Activated CD4-positive, alpha-beta T cell treated with anti-CD3 and anti-CD28 coated beads, Interleukin-2, amount 50 U/mL, for 16 hours (primary cell): Measurements from ENCODE around the gene NFATC1.
"Not testable (repeated sequence)": the region's sequence is repeated elsewhere in the genome, so short reads cannot be mapped to it uniquely, and the experiment has no call there.

ENCODE experiments used
- DNase-seq: peaks from one replicate; pipeline ENCODE4 v3.0.0-alpha.2; 2020

The NFATC1 gene

DNA sequence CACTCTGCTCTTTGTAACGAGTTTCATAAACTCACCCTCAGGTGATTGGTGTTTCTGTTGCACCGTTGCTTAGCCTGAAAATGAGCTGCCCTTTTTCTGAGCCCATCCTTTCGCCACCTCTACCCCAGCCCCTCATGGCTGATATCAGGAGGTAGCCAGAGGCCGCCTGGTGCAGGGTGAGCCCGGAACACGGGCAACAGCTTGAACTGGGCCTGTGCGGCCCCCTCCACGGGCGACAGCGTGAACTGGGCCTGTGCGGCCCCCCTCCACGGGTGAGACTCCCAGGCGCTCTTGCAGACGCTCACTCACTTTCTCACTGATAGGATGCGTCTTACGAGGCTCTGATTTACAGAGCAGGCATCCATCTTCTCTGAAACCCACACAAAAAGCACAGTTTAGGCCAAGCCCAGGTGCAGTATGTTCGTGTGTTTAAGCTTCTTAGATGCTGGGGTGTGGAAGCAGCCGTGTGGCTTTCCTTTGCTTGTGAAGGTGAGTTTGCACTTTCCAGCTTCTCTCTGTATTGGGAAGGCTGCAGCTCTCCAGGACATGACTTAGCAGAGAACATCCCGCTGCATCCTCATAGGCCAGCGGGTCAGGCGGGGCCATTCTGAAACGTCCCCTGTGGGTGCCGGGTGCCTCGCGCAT, 83.5 kb downstream of the NFATC1 start:
- no peak for DNase-seq

DNA sequence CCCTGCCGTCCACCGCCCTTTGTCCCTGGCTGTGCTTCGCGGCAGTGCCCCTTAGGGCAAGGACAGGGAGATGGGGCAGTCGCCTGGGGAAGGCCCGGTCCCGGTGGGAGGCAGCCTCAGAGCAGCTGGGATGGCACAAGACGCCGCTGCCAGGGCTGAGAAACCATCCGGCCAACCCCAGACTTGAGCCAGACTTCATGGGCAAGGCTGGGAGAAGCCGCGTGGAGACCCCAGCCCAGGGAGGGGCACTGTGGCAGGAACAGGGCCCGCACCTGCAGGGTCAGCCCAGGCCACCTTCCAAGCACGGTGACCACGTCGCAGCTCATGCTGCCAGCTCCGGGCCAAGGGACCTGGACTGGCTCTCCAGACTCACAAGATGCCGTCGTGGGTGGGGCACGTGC, 84.0 kb downstream of the NFATC1 start:
- no peak for DNase-seq

DNA sequence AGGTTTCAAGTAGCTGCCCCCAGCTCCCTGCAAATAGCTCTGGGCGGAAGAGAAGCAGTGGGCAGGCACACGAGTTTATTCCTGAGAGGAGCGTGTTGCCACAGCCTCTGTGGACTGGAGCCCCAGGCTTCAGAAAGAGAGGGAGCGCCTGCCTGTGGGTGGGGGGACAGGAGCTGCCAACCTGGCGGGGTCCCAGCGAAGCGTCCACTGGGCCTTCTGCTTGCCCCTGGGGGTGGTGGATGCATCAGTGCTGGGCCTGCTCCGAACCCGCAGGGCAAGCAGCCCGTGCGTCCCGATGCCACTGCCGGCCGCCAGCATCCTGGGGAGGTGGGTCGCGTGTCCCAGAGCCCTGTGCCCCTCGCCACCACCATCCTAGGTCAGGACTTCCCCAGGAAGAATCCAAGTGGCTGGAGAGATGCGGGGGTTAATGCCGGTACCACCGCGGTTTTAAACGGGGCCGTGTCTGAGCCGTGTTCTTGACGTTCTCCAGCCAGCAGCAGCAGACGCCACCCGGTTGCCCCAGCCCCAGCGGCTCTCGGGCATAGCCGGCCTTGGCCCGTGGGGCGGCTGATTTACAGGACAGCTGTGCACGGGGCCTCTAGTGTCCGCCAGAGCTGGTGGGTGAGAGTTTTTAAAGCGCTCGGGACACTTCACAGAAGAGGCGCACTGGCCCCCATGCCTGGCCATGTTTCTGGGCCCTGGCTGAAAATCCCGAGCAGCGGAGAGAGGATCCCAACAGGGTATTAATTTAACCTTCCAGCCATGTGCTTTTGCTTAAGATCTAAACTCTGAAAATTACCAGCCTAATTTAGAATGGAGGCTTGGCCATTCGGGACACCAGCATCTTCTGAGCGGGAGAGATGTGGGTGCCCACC, 84.7 kb downstream of the NFATC1 start:
- DNase-seq = no peak

DNA sequence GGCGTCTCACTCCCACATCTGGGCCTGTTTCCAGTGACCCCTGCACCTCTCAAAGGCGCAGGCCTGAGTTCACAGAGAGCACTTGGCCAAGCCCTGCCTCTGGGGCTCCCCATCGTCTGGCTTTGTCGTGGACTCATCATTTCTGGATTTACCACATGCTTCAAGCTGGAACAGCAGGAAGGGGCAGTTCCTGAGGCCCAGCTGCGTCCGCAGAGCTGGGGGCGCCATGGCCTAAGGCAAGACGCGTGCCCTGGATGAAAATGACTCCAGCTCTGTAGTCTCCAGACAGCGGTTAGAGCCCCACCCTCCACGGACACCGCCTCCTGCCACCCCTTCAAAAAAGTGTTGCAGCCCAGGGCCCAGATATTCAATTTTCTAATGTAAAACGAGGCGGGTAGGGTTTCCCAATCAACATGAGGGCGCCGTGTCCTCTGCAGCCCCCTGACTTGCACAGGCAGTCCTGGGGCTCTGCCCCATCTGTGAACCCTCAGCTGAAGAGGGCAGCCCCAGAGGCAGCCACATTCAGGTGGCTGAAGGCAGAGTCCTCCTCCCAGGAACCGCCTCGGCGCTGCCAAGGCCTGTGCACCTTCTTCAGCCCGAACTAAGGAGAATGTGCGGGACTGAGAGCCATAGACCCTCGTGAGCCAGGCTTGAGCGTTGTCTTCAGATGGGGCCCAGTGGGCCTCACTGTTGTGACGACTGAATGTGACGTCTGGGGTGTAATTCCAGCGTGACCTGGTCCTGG, 85.5 kb downstream of the NFATC1 start:
- DNase-seq = no peak

DNA sequence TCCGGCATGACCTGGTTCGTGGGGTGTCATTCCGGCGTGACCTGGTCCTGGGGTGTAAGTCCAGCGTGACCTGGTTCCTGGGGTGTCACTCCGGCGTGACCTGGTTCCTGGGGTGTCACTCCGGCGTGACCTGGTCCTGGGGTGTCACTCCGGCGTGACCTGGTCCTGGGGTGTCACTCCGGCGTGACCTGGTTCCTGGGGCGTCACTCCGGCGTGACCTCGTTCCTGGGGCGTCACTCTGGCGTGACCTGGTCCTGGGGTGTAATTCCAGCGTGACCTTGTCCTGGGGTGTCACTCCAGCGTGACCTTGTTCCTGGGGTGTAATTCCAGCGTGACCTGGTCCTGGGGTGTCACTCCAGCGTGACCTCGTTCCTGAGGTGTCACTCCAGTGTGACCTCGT, 87.7 kb downstream of the NFATC1 start:
- not testable (repeated sequence) for DNase-seq

DNA sequence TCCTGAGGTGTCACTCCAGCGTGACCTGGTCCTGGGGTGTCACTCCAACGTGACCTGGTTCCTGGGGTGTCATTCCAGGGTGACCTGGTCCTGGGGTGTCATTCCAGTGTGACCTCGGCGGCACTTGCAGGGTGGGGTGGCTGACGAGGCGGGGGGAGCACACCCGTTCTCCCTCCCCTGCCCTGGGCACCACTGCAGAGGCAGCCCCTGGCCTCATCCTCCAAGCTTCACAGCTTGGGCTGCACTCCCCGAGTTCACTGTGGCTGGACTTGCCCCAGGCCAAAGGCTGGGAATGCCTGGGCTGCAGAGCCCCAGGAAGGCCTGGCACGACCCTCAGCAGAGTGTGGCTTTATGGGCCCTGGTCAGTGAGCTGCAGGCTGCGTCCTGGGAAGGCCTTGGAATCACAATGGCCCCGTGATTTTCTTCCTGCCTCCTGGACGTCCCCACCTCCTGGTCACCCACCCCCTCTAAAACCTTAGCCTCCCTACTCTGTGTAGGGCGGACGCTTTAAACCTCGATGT, 88.3 kb downstream of the NFATC1 start:
- no peak for DNase-seq

DNA sequence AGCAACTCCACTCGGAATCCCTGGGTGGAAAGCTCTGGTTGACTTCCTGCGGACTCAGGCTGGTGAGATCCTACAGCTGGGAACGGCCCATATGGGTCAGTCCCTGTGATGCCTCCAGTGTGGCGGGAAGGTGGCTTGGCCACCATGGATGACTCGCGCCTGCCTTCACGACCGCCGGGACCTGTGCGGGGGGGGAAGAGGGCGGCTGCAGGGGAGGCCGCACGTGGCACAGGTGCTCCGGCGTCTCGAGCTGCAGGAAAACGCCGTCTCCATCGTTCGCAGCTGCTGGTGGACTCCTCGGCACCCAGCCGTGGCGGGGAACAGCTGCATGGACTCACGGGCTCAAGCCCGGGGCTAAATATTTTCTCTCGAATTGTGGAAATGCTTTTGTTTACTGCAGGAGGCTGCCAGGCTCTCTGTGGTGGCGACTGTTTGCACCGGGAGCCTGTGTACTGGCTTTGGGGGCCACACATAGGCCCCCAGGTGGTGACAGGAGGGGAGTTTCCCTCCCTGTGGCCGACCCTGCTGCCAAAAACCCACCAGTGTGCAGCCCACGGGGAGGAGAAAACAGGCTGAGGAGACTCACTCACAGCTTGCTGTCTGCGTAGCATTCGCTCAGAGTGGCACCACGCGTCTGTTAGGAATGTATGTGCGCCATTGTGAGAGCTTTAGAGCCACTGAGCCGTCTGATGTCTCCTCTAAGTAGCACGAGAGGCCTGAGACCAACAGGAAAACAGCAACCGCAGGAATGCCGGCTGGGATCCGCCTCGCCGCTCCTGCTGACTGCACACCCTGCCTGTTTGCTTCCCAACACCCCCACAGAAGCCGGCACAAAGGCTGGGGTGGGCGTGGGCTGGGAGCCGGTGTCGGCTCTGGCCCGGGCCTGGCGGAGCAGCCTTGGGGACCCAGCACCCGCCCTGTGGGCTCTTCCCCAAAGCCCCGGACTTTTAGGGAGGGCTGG, 89.2 kb downstream of the NFATC1 start:
- no peak for DNase-seq

DNA sequence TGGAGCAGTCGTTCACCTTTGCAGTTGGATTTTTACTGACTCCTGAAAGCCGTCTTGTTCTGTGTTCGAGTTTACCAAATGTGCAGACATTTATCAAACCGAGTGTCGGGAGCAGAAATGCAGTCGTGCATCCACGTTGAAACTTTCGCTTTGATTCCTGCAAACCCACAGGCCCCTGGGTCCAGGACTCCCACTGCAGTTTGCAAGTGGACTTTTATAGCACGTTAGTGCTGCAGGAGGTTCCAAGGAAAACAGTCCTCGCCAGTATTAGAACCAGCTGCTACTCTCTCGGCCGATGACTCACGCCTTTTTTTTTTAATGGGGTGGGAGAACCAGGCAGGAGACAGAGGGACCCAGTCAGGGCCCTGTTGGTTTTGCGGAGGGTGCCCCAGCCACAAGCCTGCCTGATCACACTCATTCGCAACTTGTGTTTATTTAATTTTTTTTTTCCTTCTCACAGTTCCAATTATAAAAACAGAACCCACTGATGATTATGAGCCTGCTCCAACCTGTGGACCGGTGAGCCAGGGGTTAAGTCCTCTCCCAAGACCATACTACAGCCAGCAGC, 90.1 kb downstream of the NFATC1 start:
- no peak for DNase-seq

DNA sequence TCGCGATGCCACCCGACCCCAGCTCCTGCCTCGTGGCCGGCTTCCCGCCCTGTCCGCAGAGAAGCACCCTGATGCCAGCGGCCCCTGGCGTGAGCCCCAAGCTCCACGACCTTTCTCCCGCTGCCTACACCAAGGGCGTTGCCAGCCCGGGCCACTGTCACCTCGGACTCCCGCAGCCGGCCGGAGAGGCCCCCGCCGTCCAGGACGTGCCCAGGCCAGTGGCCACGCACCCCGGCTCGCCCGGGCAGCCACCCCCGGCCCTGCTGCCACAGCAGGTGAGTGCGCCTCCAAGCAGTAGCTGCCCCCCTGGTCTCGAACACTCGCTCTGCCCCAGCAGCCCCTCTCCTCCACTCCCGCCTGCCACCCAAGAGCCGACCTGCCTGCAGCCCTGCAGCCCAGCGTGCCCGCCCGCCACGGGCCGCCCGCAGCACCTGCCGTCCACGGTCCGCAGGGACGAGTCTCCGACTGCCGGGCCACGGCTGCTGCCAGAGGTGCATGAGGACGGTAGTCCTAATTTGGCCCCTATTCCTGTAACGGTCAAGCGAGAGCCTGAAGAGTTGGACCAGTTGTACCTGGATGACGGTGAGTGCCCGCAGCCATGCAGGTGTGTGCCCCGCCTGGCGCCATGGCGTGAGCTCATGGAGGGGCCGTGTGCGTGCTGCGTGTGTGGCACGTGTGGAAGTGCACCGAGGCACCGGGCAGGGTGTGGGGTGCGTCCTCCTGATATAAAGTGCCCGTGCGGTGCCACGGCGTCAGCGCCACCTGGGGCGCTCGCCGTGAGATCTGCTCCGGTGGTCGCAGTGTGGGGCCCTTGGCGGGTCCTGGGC, 90.8 kb downstream of the NFATC1 start:
- DNase-seq = no peak

DNA sequence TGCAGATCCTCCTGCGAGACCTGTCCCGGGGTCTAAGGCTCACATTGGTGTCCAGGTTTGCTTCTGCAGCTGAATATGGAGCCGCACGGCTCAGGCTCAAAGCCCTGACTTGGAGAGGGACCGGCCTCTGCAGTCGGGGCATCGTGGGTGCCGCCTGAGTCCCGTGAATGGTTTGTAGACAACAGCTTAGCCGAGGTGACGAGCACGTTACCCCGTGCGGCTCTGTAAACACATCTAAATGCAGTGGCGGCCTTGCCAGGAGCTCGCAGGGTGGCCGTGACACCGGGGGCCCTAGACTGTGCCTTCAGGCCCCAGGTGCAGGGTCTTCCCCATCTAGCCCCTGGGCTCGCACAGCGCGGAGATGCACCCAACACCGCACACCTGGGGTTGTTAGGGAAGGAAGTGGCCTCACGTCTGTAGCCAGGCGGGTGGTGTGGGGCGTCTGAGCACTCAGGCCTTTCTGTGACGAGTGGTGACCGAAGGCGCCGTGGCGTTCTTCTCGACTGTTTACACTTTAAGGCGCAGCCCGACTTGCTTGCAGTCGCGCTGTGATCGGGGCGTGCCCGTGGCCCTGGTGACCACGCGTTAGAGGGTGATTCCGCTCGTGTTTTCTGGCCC, 91.6 kb downstream of the NFATC1 start:
- DNase-seq = no peak

DNA sequence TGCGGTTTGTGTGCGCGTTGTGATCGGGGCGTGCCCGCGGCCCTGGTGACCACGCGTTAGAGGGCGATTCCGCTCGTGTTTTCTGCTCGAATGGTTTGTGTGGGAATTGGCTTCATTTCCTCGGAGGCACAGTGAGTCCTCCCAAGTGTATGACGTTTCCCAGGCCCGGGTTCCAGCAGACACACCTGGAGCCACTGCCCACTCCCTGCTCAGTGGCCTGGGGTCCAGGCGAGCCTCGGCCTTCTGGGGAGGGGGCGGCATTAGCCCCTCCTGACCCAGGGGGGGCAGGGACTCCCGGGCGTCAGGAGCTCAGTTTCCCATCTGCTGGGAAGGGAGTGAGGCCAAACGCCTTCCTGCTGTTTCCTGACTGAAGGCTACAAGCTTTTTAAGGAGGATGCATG, 92.1 kb downstream of the NFATC1 start:
- no peak for DNase-seq

DNA sequence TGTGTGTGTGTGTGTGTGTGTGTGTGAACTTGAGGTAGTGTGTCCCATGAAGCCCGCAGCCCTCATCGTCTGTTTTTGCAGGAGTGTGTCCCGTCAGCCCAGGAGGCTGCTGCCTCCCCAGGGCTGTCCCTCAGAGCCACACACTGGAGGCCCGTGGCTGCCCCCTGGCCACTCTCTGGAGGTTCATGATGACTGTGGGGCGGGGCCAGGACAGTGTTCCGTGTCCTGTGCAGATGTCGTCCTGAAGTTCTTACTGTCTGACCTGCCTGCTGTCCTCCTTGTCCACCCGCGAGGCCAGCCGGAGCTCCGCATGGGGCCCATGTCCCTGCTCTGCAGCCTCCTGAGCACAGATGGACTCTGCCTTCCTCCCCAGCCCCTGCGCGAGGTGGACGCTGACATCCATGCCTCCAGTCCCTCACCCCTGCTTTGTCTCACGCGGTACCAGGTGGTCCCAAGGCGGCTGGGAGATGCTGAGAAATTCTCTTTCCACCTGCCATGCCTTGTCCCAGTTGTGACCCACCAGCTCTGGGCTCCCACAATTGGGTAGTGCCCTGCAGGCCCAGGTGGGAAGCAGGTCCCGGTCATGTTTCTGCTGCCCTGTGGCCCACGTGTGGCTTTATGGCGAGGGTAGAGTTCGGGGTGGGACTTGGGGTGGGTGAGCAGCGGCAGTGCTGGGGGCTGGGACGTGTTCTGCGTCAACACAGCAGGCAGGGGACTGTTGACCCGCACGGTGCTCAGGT, 92.8 kb downstream of the NFATC1 start:
- no peak for DNase-seq

DNA sequence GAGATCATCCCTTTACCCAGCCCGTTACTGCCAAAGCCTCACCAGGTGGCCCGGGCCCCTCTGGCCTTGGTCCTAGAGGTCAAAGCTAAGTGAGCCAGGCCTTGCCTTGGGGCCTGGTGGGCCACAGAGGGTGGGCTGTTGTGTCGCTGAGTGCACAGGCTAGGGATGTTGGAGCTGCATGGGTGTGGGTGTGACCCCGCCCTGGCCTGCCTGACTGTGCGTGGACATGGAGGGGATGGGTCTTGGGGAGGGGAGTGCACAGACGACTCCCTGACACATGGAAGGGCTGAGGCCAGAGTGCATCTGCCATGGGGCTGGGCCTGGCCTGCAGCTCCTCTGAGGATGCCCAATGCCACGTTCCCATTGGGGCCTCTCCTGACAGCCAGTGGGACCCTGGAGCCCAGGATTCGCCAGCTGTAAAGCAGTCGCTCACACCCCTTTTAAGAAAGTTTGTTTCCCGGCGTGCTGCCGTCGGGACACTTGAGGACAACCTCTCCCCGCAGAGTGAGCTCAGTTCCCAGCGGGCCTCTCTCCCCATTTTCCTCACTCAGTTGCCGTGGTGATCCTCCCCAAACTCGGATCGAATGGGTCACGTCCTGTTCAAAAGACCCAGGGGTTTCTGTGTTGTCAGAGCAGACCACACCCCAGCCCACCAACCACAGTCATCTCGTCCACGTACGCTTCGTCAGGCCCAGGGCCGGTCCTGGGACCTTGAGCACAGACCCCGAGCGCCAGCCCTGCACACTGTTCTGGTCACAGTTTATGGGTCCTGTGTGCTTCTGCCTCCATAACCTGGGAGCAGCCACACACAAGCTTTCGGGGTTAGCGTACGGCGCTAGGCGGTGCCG, 93.5 kb downstream of the NFATC1 start:
- no peak for DNase-seq

DNA sequence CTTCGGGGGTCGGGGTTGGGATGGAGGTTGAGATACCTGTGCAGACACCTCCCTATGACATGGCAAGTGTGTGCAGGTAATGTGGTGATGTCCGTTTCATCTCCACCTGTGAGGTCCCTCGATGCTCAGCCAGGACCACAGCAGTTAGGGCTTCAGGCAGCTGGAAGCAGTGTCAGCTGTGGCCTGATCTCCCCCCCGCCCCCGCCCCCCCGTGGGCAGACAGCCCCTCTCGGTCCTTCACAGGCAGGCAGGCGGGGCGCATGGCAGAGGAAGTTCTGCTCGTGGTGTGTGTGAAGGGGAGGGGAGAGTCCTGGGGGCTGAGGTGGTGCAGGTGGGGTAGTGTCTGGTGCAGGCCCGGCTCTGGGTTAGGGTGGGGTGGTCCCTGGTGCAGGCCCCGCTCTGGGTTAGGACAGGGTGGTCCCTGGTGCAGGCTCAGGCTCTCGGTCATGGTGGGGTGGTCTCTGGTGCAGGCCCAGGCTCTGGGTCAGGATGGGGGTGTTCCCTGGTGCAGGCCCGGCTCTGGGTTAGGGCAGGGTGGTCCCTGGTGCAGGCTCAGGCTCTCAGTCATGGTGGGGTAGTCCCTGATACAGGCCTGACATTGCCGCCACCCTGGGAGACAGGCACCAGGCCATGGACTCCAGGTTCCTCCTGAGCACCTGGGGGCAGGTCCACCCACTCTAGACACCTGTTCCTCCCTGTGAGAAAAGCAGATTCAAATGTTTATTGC, 94.3 kb downstream of the NFATC1 start:
- DNase-seq = no peak

DNA sequence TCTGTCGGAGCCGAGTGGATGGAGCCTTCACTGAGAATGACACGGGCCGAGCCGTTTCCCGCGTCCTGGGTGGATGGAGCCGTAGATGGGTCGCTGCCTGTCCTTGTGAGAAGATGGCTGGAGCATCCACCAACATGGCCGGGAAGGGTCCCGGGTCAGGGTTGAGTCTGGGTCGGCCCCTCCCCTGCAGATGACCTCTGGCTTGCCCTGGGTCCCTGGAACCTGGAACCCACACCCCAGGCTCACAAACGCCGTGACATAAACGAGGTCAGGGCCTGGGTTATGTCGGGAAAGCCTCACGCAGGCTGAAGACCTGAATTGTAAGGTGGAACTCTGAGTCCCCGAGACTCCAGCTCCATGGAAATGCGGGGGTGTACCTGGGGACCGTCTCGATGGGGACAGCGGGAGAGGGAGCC, 94.9 kb downstream of the NFATC1 start:
- DNase-seq = no peak

DNA sequence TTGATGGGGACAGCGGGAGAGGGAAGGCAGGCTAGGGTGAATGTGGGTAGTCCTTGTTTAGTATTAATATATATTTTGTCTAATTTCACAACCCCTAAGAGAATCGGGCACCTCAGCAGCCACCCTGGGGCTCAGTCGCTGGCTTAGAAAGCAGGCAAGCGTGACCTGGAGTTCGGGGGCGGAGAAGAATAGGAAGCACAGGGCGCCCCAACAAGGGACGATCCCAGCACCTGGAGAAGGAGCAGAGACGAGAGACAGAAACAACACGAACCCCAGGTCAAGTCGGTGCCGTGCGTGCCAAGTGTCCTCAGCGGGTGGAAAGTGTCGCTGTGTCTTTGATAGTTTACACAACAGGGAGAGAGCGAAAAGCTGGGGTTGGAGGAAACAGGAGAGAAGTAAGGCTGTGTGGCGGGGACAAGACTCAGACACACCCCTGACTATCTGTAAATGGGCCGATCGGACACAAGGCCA, 95.4 kb downstream of the NFATC1 start:
- no peak for DNase-seq

DNA sequence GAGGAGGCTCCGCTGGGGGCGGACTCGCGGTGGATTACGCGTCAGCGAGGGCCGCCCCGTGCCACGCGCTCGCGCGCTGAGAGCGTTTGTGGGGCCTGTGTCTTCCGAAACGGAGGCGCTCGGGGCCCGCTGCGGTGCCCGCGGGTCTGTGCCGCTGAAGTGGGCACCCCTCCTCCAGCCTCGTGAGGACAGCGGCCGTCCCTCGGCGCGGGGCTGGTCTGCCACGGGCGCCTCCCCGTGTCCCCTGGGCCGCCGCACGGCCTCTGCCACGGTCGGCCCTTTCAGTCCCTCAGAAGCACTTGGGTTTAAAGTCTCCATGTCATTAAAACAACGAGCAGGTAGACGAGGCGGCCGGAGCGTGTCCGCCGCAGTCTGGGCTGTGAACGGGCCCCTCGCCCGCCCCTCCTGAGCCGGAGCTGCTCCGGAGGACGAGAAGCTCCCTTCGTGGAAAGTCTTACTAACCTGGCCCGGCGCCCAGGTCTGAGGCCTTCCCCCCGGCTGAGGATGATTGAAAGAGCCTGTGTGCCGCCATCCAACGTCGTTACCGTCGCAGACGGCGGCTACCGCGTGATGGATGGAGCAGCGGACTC, 97.6 kb downstream of the NFATC1 start:
- no peak for DNase-seq

DNA sequence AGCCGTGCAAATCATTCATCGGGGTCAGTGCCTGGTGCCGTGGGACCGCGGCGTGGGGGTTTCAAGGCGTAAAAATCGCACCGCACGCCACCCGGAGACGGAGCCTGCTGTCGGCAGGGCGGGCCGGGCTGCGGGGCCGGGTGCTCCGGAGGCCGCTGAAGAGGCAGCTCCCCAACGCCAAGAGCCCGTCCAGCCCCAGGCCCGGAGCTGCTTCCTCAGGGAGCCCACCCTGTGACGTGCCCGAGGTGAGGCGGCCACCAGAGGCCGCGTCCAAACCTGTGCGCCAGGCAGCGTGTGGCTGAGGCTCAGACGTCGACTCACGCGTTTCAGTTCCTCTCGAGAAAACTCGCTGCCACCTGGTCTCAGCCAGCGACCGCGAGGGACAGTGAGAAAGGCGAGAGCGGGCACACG, 98.1 kb downstream of the NFATC1 start:
- no peak for DNase-seq
